GM23248 (cell line): Measurements from ENCODE around the gene TRIM28.
A peak's percentile ranks its signal among the peaks of the same experiment; 100 is the strongest.

Source experiments
- EZH2 ChIP-seq: fragments of 200-600 bp; sonication (generic); IDR thresholded peaks from 2 replicates; pipeline ENCODE4 v1.6.1; 2018; ENCODE audit warnings: antibody characterized with exemption, mild to moderate bottlenecking; ENCODE audit not compliant: insufficient read depth, poor library complexity, severe bottlenecking
- EZH2phosphoT487 ChIP-seq: fragments of 200-600 bp; sonication (generic); IDR thresholded peaks from 2 replicates; pipeline ENCODE4 v1.6.1; 2018; ENCODE audit warnings: antibody characterized with exemption, moderate library complexity, mild to moderate bottlenecking, low read depth; ENCODE audit not compliant: insufficient read depth

- TF ChIP-seq EZH2phosphoT487 (no peak), EZH2 (peak; percentile 67)
Measured at GRCh38 chr19:58538257-58539168, 5.4 kb upstream of the TRIM28 start.
